Measurements from ENCODE around the gene INSIG1.

GRCh38 chr7:155254018-155254417 is 43.7 kb upstream of the INSIG1 start:
- TF ChIP-seq POLR2A (IDR thresholded peaks at IDR 0.05) (no peak), CTCF (IDR thresholded peaks at IDR 0.05) (no peak), POLR2AphosphoS5 (IDR thresholded peaks at IDR 0.05; ENCODE audit: insufficient read depth in 1 of 2, low read depth in 1 of 2) (no peak)
